Middle frontal gyrus (tissue), 1 donor: Measurements from ENCODE around the gene LIX1.
"Not testable (repeated sequence)": the region's sequence is repeated elsewhere in the genome, so short reads cannot be mapped to it uniquely, and the experiment has no call there.

Experiments used
- DNase-seq: peaks from one replicate; pipeline ENCODE4 v3.0.0-alpha.2; 2015; ENCODE audit warnings: low spot score; ENCODE audit errors: extremely low spot score

The LIX1 gene

GRCh38 chr5:97141539-97141938 lies 872 bp downstream of the LIX1 start:
- DNase-seq = no peak

DNA sequence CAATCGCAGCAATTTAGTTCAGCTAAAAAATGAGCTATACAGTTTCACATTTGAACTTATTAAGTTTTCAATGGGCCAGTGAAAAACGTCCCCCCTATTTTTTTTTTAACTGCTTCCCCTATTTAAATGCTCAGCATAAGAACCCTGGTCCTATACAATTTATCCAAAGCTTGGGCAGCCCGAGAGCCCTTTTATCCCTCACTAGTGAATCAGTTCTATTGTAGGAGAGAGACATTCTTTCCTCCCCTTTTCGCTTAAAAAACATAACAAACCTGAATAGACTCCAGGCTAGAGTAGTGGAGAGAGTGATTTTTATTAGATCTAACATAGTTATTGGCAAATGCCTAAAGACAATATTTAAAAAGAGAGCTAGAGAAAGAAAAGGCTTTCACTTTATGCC lies 1.4 kb downstream of the LIX1 start:
- no peak for DNase-seq

- DNase-seq = not testable (repeated sequence)
Observed at GRCh38 chr5:97140250-97140649, 2.2 kb downstream of the LIX1 start.

DNA sequence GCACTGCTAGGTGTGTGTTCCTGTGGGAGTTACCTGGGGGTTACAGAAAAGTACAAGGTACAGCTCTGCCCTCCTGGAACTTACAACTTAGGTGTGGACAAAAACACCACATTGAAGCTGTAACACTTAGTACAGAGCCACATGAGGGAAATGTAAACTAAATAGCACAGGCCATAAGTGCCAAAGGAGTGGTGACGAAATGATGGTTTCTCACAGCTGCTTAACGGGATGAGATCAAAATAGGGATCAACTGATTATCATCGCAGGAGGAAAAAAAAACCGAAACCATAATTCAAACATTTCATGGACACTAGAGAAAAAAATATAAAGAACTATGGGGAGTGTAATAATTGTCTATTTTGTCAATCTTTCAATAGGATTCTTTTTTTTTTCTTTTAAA lies 5.9 kb downstream of the LIX1 start:
- no peak for DNase-seq

GRCh38 chr5:97135868-97136267 lies 6.5 kb downstream of the LIX1 start:
- DNase-seq = no peak

GRCh38 chr5:97134634-97135033 lies 7.8 kb downstream of the LIX1 start:
- no peak for DNase-seq

DNA sequence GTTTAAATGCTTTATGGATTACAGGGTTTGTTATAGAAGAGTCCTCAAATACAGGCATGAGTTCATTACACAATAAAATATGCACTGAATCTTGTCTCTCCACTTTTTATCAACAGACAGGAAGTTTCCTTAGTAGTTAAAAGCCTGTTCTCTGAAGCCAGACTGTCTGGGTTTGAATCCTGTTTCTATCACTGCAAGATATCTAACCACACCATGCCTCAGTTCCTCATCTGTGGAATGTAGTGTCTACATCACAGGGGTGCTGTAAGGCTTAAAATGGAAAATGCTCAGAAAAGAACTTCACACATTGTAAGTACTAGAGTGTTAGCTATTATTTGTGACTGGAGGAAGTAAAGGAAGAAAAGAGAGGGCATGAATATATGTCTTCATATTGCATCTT lies 9.3 kb downstream of the LIX1 start:
- DNase-seq = no peak

DNA sequence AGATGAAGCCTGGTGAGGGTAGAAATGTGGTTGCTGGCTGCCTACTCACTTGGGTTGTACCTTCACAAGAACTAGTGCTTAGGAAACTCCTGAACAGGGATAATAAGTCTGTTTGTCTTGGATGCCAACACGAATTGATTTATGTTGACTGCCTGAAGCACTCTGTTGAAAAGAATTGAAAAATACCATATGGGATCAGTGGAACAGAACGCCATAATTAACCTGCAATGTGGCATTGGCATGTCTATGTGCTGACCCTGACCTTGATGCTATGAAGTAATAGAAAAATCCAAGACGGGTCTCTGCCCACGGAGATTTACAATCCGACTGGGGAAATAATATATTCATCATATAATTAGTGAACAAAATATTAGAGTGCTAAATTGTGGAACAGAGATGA lies 10.5 kb downstream of the LIX1 start:
- no peak for DNase-seq

DNA sequence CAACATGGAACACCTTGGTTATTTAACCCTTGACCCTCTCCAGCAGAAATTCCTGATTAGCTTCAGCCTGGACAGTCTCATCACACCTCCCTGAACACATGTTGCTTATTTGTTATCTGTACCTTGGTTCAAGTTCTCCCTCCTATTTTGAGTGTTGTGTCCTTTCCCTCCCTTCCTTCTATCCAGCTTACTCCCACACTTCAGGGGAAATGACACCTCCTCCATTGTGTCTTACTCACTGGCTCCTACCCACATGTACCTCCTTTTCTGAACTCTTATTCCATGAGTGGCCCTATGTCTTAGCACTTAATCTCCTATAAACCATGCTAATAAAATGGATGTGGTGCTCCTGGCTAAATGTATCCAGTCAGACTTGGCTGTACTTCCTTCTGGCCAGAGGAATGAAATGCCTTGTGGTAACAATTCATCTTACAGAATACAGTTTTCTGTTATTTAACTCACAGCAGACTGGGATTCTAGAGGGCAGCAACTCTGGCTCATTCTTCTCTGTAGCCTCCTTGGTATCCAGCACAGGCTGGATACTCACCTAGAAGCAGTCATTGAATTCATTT lies 11.2 kb downstream of the LIX1 start:
- no peak for DNase-seq

GRCh38 chr5:97127727-97128126 lies 14.7 kb downstream of the LIX1 start:
- no peak for DNase-seq

DNA sequence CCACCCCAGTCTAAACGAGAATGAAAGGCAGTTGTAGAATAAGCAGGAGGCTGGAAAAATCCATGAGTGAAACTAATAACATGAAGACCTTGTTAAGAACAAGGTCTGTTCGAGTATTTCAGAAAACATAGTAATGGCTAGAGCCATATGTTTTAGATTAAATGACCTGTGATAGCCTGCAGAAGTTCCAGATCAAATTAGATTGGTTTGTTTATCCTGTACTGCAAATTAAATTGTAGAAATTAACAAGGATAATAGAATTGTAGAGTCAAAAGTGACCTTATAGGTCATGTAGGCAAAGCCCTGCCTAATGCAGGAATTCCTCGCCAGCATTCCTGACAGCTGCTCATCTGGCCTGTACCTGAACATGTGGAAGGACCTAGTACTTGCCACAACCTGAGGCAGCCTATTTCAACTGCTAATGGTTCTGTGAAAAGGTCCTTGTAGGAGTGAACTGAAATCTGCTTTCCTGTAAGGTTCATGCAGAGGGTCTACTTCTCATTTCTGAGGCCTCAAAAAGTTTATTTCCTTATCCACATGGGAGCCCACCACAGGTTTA lies 17.2 kb downstream of the LIX1 start:
- DNase-seq = no peak

DNA sequence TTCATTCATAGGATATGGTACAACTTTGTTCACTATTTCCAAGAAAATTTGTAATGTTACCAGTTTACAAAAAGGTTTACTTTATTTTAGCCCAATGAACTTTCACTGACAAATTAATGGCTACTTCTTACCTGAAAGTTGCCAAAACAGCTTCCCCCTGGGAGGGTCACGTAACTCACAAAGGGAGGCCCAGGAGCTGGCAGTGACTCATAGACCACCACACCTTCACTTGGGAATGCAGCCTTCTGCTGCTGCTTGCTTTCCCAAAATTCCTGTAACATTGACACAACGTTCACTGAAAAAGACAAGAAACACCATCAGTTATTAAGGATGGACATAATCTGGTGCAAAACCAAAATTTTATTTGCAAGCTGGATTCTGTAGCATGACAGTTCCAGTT lies 18.1 kb downstream of the LIX1 start:
- DNase-seq = no peak

GRCh38 chr5:97121848-97122247 lies 20.6 kb downstream of the LIX1 start:
- no peak for DNase-seq

- no peak for DNase-seq
Observed at GRCh38 chr5:97120195-97120594, 22.2 kb downstream of the LIX1 start.

- DNase-seq = no peak
Observed at GRCh38 chr5:97119007-97119390, 23.4 kb downstream of the LIX1 start.

DNA sequence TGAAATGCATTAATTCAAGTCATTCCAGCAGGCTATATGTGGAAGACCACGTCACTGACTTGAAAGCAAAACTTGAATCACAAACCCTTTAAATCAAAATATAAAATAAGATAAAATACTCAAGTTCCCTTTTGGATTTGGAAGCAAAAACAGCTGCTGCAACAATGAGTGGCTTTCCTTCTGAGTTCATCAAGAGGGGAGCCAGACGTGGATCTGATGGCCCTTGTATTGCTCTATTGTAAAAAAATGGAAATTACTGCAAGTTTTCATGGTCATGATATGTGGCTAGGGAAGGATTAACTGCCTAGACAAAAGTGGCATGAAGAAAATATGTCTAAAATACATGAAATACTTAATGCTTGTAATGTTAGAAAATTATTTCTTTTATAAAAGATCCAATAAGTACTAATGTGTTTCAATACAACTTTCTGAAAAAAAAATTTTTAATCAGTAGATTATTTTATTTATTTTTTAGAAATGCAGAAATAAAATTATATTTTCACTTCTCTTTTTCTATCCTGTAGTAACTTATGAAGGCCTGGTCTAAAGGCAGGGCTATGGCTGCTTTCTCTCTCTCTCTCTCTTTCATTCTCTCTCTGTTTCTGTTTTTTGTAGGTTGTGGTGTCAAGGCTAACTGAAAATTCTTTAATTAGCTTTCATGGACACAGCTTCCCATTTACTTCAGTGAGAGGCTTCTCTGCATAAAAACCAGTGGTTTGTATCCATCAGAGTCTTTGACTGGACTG lies 24.0 kb downstream of the LIX1 start:
- DNase-seq = no peak

GRCh38 chr5:97115932-97116331 lies 26.5 kb downstream of the LIX1 start:
- no peak for DNase-seq

DNA sequence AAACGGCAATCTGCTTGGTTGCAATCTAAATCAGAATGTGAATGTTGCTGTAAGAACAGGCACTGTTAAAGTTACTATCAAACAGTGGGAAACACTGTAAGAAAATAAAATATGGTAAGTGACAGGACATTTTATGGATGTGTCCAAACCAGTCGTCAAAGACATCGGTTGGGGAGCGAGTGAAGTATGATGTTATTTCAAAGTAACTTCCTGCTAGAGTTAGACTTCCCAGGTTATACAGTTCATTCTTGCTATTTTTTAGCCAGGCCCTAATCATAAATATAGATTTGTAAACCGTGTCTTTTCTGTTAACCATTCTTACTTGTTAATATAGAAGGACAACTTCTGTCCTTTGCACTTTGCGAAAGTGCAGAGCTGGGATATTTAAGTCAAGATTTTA lies 30.2 kb downstream of the LIX1 start:
- no peak for DNase-seq

- DNase-seq = no peak
Observed at GRCh38 chr5:97111616-97112015, 30.8 kb downstream of the LIX1 start.

- DNase-seq = no peak
Observed at GRCh38 chr5:97111004-97111403, 31.4 kb downstream of the LIX1 start.

DNA sequence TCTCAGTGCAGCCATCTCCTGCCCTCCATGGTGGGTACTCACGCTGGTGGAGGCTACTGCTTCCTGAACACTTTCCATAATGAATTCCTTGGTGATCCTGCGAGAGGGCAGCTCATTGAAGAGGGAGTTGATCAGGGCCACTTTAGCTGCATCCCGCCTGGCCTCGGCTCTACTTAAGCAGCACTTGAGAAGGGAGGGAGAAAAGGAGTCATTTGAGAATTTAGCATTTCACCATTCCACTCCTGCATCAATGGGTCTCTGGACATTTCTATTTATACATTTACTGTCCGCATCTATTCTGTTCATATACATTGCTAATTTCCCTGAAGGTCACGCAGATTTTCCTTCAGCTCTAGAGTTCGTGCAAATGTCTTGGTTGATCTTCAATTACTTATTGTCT lies 35.1 kb downstream of the LIX1 start:
- DNase-seq = no peak

DNA sequence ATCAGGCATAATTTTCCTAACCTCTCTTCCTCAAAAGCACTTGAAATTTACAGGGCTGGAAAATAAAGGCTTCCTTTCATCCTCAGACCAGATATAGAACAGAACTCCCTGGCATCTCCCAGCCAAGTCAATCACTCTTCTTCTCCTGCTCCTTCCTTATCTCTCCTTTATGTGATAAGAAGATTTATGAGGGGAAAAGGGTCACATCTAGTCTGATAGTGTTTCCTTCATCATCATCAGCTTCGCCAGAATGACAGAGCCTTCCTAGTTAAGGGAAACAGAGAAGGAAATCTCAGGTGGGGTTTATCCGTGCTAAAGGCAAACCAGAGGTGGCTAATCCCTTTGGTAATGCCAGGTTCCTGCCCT lies 36.2 kb downstream of the LIX1 start:
- no peak for DNase-seq

GRCh38 chr5:97105501-97106215 lies 36.8 kb downstream of the LIX1 start:
- no peak for DNase-seq
